ENCODE data around the gene ARID2. TPM values are rescaled to one million over a fixed set of nuclear protein-coding genes. Genes with fewer than 3 reads are reported as not detected.

The ARID2 gene
- total RNA-seq, 4 donors from 2014 or later: 32.1 to 79.1 (median 41.5) TPM

DNA sequence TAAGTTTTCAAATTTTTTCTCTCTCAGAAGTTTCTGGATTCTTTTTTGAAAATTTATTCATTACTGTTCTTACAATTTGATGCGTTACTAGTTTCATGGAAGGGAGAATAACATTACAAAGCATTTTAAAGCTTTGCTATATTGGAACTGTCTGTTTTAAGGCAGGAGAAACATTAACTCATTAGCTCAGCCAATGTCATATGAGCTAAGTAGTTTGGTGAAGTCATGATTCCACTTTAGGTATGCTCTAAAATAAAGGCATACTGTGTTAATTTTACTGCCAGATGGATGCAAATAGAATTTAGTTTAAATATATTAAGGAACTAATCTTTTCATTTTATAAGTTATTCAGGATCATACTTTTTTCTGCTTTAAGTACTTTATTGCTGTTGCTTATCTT, 46.0 kb downstream of the ARID2 start:
- no peak for DNase-seq (ENCODE audit: low spot score in 2 of 2)
- peaks cover 23% of the 10 kb centered on the region for H3K4me1 ChIP-seq
- 88% methylated on average over 1 of the region's 1 CpG for WGBS
- H3K36me3 ChIP-seq: no peaks in the 10 kb centered on the region
- no peaks in the 10 kb centered on the region for H3K27me3 ChIP-seq
- H3K9me3 ChIP-seq: no peaks in the 10 kb centered on the region
- H3K4me3 ChIP-seq: no peak overlapping the region
- no peak overlapping the region for H3K27ac ChIP-seq
- TF ChIP-seq POLR2AphosphoS5 (IDR thresholded peaks at IDR 0.05) (no peak), EP300 (IDR thresholded peaks at IDR 0.05) (no peak), POLR2A (IDR thresholded peaks at IDR 0.05) (no peak)
- TF ChIP-seq, protein P1, sequence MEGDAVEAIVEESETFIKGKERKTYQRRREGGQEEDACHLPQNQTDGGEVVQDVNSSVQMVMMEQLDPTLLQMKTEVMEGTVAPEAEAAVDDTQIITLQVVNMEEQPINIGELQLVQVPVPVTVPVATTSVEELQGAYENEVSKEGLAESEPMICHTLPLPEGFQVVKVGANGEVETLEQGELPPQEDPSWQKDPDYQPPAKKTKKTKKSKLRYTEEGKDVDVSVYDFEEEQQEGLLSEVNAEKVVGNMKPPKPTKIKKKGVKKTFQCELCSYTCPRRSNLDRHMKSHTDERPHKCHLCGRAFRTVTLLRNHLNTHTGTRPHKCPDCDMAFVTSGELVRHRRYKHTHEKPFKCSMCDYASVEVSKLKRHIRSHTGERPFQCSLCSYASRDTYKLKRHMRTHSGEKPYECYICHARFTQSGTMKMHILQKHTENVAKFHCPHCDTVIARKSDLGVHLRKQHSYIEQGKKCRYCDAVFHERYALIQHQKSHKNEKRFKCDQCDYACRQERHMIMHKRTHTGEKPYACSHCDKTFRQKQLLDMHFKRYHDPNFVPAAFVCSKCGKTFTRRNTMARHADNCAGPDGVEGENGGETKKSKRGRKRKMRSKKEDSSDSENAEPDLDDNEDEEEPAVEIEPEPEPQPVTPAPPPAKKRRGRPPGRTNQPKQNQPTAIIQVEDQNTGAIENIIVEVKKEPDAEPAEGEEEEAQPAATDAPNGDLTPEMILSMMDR (IDR thresholded peaks at IDR 0.05): no peak

DNA sequence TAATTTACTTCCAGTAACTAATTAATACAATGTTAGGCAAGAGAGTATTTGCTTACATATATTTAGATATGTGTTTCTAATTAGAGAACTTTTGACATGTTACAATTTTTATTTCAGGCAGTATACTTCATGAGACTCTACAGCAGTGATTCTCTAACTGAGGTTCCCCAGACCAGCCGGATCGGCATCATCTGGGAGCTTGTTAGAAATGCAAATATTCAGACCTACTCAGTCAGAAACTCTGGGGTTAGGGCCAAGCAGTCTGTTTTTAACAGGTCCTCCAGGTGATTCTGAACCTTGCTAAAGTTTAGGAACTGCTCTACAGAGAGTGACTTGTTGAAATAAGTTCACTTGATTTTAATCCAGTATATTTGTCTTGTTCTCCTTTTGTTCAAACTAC, 46.5 kb downstream of the ARID2 start:
- peaks cover 23% of the 10 kb centered on the region for H3K4me1 ChIP-seq
- TF ChIP-seq POLR2A (IDR thresholded peaks at IDR 0.05) (no peak), EP300 (IDR thresholded peaks at IDR 0.05) (no peak), POLR2AphosphoS5 (IDR thresholded peaks at IDR 0.05) (no peak)
- TF ChIP-seq, protein P1 (IDR thresholded peaks at IDR 0.05): no peak
- H3K9me3 ChIP-seq: no peaks in the 10 kb centered on the region
- H3K36me3 ChIP-seq: no peaks in the 10 kb centered on the region
- 29% methylated on average over 2 of the region's 2 CpGs for WGBS
- no peak overlapping the region for H3K27ac ChIP-seq
- H3K4me3 ChIP-seq: no peak overlapping the region
- no peak for DNase-seq (ENCODE audit: low spot score in 2 of 2)
- H3K27me3 ChIP-seq: no peaks in the 10 kb centered on the region

DNA sequence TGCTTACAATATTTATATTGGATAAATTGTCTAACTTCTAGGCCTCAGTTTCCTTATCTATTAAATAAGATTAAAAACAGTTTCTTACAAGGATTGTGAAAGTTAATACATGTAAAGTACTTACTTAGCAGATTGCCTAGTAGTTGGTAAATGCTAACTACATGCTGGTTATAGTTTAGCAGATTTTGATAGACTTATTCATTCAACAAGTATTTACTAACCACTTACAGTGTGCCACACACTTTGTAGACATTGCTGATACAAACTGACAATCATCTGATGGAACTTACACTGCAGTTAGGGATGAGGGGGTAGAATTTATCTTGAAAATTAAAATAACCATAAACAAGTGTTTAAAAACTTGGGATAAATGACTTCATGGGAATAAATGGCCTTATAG, 50.4 kb downstream of the ARID2 start:
- TF ChIP-seq, protein P1 (IDR thresholded peaks at IDR 0.05): no peak
- TF ChIP-seq EP300 (IDR thresholded peaks at IDR 0.05) (no peak), POLR2A (IDR thresholded peaks at IDR 0.05) (no peak), POLR2AphosphoS5 (IDR thresholded peaks at IDR 0.05) (no peak)
- no peaks in the 10 kb centered on the region for H3K9me3 ChIP-seq
- peaks cover 6% of the 10 kb centered on the region for H3K4me1 ChIP-seq
- no peaks in the 10 kb centered on the region for H3K27me3 ChIP-seq
- no peak overlapping the region for H3K27ac ChIP-seq
- no peaks in the 10 kb centered on the region for H3K36me3 ChIP-seq
- no peak for DNase-seq (ENCODE audit: low spot score in 2 of 2)
- no peak overlapping the region for H3K4me3 ChIP-seq

DNA sequence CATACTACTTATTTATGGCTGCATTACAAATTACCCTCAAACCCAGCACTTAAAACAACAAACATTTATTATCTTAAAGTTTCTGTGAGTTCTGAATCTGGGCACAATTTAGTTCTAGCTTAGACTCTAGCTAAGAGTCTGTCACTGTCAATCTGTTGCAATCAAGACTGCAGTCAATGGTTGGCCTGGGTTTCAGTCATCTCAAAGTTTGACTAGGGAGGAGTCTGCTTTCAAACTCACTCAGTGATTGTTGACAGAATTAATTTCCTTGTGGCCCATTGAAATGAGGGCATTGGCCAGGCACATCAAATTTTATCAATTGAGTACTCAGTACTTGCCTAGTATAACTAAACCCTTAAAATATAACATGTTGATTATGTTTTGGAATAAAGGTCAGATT, 51.6 kb downstream of the ARID2 start:
- Histone ChIP-seq H3K36me3 (no peaks in the 10 kb centered on the region), H3K4me1 (peaks cover 2% of the 10 kb centered on the region), H3K4me3 (no peak overlapping the region), H3K27me3 (no peaks in the 10 kb centered on the region), H3K27ac (no peak overlapping the region), H3K9me3 (no peaks in the 10 kb centered on the region)
- TF ChIP-seq POLR2A (IDR thresholded peaks at IDR 0.05) (no peak), EP300 (IDR thresholded peaks at IDR 0.05) (no peak), POLR2AphosphoS5 (IDR thresholded peaks at IDR 0.05) (no peak)
- TF ChIP-seq, protein P1 (IDR thresholded peaks at IDR 0.05): no peak
- no peak for DNase-seq (ENCODE audit: low spot score in 2 of 2)

DNA sequence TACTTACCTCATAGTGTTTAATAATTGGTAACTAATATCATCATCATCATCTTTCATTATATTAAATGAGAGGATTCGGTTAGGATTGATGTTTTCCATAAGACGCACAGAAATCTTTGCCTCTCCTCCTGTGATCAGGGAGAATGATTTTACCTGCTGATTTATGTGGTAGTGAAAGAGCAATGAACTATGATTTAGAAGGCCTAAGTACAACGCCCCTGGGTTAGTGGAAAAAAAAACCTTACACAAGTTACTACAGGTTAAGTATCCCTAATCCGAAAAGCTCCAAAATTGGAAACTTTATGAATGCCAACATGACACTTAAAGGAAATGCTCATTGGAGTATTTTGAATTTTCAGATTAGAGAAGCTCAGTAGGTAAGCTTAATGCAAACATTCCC, 55.8 kb downstream of the ARID2 start:
- no peaks in the 10 kb centered on the region for H3K9me3 ChIP-seq
- peaks cover 6% of the 10 kb centered on the region for H3K4me1 ChIP-seq
- TF ChIP-seq EP300 (IDR thresholded peaks at IDR 0.05): no peak
- no peak for TF ChIP-seq POLR2AphosphoS5 (IDR thresholded peaks at IDR 0.05)
- no peak for TF ChIP-seq POLR2A (IDR thresholded peaks at IDR 0.05)
- TF ChIP-seq, protein P1 (IDR thresholded peaks at IDR 0.05): no peak
- 73% methylated on average over 4 of the region's 4 CpGs for WGBS
- H3K27ac ChIP-seq: no peak overlapping the region
- no peak for DNase-seq (ENCODE audit: low spot score in 2 of 2)
- H3K27me3 ChIP-seq: no peaks in the 10 kb centered on the region
- H3K36me3 ChIP-seq: no peaks in the 10 kb centered on the region
- no peak overlapping the region for H3K4me3 ChIP-seq
